Breast epithelium (tissue), 4 donors: Measurements from ENCODE around the gene CDV3. TPM values are rescaled to one million over a fixed set of nuclear protein-coding genes. Genes with fewer than 3 reads are reported as not detected.

Experiments used
- DNase-seq, 2 donors: peaks; one replicate each; pipeline ENCODE4 v3.0.0-alpha.2; 2019; ENCODE audit warnings: low spot score in 2 of 2
- H3K27ac ChIP-seq, 2 donors: fragments of 200-600 bp; sonication (generic) in 1 of 2; one replicate each; pipeline ENCODE4 v1.5.1; 2016 to 2019; ENCODE audit warnings: mild to moderate bottlenecking in 1 of 2
- H3K27me3 ChIP-seq, 2 donors: fragments of 200-600 bp; sonication (generic) in 1 of 2; one replicate each; pipeline versions ENCODE4 v1.5.1 to v1.6.0; 2017 to 2019; ENCODE audit warnings: control low read depth in 1 of 2, mild to moderate bottlenecking in 1 of 2
- H3K36me3 ChIP-seq: fragments of 200-600 bp; one replicate; pipeline ENCODE4 v1.5.1; 2019
- H3K4me1 ChIP-seq, 2 donors: fragments of 200-600 bp; sonication (generic); one replicate each; pipeline ENCODE4 v1.5.1; 2016 to 2019; ENCODE audit warnings: control low read depth in 1 of 2
- H3K4me3 ChIP-seq, 3 donors: fragments of 200-600 bp; sonication (generic); 1 replicate in 2 of 3; 2 replicates in 1 of 3; pipeline ENCODE4 v1.5.1; 2016 to 2019; ENCODE audit warnings: mild to moderate bottlenecking in 3 of 3, moderate library complexity in 2 of 3
- H3K9me3 ChIP-seq, 2 donors: fragments of 200-600 bp; sonication (generic) in 1 of 2; one replicate each; pipeline ENCODE4 v1.5.1; 2016 to 2019; ENCODE audit warnings: control low read depth in 1 of 2
- POLR2A ChIP-seq: fragments of 450-650 bp; IDR thresholded peaks from one replicate; pipeline ENCODE4 v1.6.1; 2016; ENCODE audit warnings: antibody characterized with exemption, mild to moderate bottlenecking, moderate library complexity
- POLR2AphosphoS5 ChIP-seq, 3 donors: sonication (generic); formaldehyde crosslinking; IDR thresholded peaks; one replicate each; pipeline ENCODE4 v1.6.1; 2017; ENCODE audit warnings: antibody characterized with exemption in 3 of 3
- intact Hi-C: fragments of 100-400 bp; cut with DNase I; formaldehyde crosslinking; loops from one replicate; pipeline ENCODE4 v1.15.1; 2023; ENCODE audit warnings: low total_unique reads
- total RNA-seq, 3 donors: library from RNA; depleted of rRNA; stranded (reverse); fragments of >200 nt; gene quantifications; one replicate each; pipeline ENCODE4 v1.1.0, GENCODE V29; 2016
- TF ChIP-seq, protein P1 (sequence below), 3 donors: fragments of 450-650 bp; IDR thresholded peaks; one replicate each; pipeline ENCODE4 v1.5.1; 2016 to 2017; ENCODE audit warnings: antibody characterized with exemption in 3 of 3, mild to moderate bottlenecking in 3 of 3, moderate library complexity in 3 of 3

The CDV3 gene
- total RNA-seq, 3 donors from 2014 or later: 119 to 188 (median 141) TPM

DNA sequence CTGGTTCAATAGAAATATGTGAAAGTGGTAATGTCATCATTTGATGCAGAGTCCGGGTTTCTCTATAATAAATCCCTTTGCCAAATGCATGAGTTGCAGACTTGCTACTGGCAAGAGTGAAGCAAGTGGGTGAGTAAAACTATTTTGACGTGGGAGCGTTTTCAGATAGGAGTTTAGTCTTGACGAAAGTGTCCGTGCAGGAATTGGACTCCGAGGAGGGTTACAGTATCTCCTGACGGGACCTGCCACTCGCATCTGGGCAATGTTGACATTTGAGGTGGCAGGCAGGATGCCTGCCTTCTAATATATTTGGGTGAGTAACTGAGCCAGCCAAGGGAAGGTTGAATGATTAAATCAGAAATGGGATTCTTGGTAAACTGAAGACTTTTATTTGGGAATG lies 16.0 kb downstream of the CDV3 start:
- DNase-seq: no peak
- Histone ChIP-seq H3K36me3 (no peaks in the 10 kb centered on the region), H3K4me1 (no peaks in the 10 kb centered on the region), H3K27me3 (no peaks in the 10 kb centered on the region), H3K9me3 (no peaks in the 10 kb centered on the region), H3K27ac (no peak overlapping the region), H3K4me3 (no peak overlapping the region)
- TF ChIP-seq POLR2A: no peak
- TF ChIP-seq, protein P1, sequence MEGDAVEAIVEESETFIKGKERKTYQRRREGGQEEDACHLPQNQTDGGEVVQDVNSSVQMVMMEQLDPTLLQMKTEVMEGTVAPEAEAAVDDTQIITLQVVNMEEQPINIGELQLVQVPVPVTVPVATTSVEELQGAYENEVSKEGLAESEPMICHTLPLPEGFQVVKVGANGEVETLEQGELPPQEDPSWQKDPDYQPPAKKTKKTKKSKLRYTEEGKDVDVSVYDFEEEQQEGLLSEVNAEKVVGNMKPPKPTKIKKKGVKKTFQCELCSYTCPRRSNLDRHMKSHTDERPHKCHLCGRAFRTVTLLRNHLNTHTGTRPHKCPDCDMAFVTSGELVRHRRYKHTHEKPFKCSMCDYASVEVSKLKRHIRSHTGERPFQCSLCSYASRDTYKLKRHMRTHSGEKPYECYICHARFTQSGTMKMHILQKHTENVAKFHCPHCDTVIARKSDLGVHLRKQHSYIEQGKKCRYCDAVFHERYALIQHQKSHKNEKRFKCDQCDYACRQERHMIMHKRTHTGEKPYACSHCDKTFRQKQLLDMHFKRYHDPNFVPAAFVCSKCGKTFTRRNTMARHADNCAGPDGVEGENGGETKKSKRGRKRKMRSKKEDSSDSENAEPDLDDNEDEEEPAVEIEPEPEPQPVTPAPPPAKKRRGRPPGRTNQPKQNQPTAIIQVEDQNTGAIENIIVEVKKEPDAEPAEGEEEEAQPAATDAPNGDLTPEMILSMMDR (IDR thresholded peaks at IDR 0.05): no peak
- TF ChIP-seq POLR2AphosphoS5 (IDR thresholded peaks at IDR 0.05): no peak
- intact Hi-C loops: no loop called here

- no peak overlapping the region for H3K4me3 ChIP-seq
- no peak for TF ChIP-seq POLR2A
- no peak for TF ChIP-seq POLR2AphosphoS5 (IDR thresholded peaks at IDR 0.05)
- TF ChIP-seq, protein P1 (IDR thresholded peaks at IDR 0.05): no peak
- intact Hi-C loops: no loop called here
- no peaks in the 10 kb centered on the region for H3K4me1 ChIP-seq
- H3K27ac ChIP-seq: no peak overlapping the region
- no peaks in the 10 kb centered on the region for H3K9me3 ChIP-seq
- no peak for DNase-seq
- no peaks in the 10 kb centered on the region for H3K27me3 ChIP-seq
- H3K36me3 ChIP-seq: no peaks in the 10 kb centered on the region
These were observed 17.8 kb downstream of the CDV3 start for GRCh38 chr3:133591271-133591742.

DNA sequence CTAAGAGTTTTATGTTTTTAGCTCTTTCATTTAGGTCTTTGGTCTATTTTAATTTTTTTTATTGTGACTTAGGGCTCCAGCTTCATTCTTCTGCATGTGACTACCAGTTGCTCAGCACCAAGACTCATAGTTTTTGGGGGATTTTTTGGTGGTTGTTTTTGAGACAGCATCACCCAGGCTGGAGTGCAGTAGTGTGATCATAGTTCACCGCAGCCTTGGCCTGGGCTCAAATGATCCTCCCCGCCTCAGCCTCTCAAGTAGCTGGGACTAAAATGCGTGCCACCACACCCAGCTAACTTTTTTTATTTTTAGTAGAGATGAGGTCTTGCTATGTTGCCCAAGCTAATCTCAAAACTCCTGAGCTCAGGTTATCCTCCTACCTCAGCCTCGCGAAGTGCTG lies 19.4 kb downstream of the CDV3 start:
- Histone ChIP-seq H3K4me3 (no peak overlapping the region), H3K36me3 (no peaks in the 10 kb centered on the region), H3K9me3 (no peaks in the 10 kb centered on the region), H3K27me3 (no peaks in the 10 kb centered on the region), H3K4me1 (no peaks in the 10 kb centered on the region), H3K27ac (no peak overlapping the region)
- no peak for DNase-seq
- intact Hi-C loops: no loop called here
- TF ChIP-seq POLR2A (no peak), POLR2AphosphoS5 (IDR thresholded peaks at IDR 0.05) (no peak)
- TF ChIP-seq, protein P1 (IDR thresholded peaks at IDR 0.05): no peak

- TF ChIP-seq, protein P1 (IDR thresholded peaks at IDR 0.05): no peak
- TF ChIP-seq POLR2AphosphoS5 (IDR thresholded peaks at IDR 0.05): no peak
- TF ChIP-seq POLR2A: no peak
- intact Hi-C loops: no loop called here
These were observed 19.8 kb downstream of the CDV3 start for GRCh38 chr3:133593243-133593642.

DNA sequence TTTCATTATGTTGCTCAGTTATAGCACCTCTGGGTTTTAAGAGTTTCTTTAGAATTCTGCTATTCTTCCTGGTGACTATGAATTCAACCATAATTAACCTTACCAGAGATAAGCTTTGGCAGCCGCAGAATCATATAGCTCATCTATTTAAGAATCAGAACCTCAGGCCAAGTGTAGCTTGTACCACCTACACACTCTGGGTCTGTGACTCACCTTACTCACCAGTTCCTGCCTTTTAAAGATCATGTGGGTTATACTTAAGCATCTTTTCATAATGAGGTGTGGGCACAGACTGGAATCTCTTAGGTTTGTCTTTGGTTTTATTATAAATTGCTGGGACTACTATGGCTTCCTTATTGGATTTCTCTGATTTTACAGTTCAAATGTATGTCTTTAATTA lies 21.9 kb downstream of the CDV3 start:
- H3K27me3 ChIP-seq: no peaks in the 10 kb centered on the region
- no peak overlapping the region for H3K4me3 ChIP-seq
- TF ChIP-seq, protein P1 (IDR thresholded peaks at IDR 0.05): no peak
- no peak for TF ChIP-seq POLR2A
- no peak for DNase-seq
- intact Hi-C loops: no loop called here
- H3K9me3 ChIP-seq: no peaks in the 10 kb centered on the region
- no peaks in the 10 kb centered on the region for H3K36me3 ChIP-seq
- H3K27ac ChIP-seq: no peak overlapping the region
- H3K4me1 ChIP-seq: no peaks in the 10 kb centered on the region

More at GRCh38 chr3:133593243-133593642, 19.8 kb downstream of the CDV3 start:
- Histone ChIP-seq H3K4me1 (no peaks in the 10 kb centered on the region), H3K27me3 (no peaks in the 10 kb centered on the region), H3K4me3 (no peak overlapping the region), H3K9me3 (no peaks in the 10 kb centered on the region), H3K27ac (no peak overlapping the region), H3K36me3 (no peaks in the 10 kb centered on the region)
- DNase-seq: no peak
